DND-41 (cell line): ENCODE data around the gene SLC6A19.

ENCODE experiments used
- CTCF ChIP-seq: IDR thresholded peaks from 2 replicates; pipeline ENCODE4 v1.5.1; 2012; ENCODE audit warnings: borderline replicate concordance, low read length, moderate library complexity, mild to moderate bottlenecking; ENCODE audit not compliant: poor library complexity, severe bottlenecking; ENCODE audit errors: extremely low read depth
- EZH2 ChIP-seq: IDR thresholded peaks from 3 replicates; pipeline ENCODE4 v1.6.1; 2012; ENCODE audit warnings: borderline replicate concordance, low read depth, mild to moderate bottlenecking, moderate library complexity, low read length, inconsistent platforms; ENCODE audit not compliant: severe bottlenecking

- no peak for TF ChIP-seq EZH2
- no peak for TF ChIP-seq CTCF
These were observed 56.0 kb downstream of the SLC6A19 start for GRCh38 chr5:1257363-1257762.
